A549 (cell line): Measurements from ENCODE around the gene WBP1L. TPM values are rescaled to one million over a fixed set of nuclear protein-coding genes. Genes with fewer than 3 reads are reported as not detected.

Experiments
- ATAC-seq, 2 experiments: fragments of 200-7000 bp in 1 of 2; fragments of >200 bp in 1 of 2; cut with Nextera tagmentation in 1 of 2; cut with Tn5 transposase in 1 of 2; 3 replicates each; pipeline versions ENCODE4 v1.8.0 to v1.9.1; 2018 to 2020; ENCODE audit warnings: mild to moderate bottlenecking in 1 of 2, moderate library complexity in 1 of 2
- CTCF ChIA-PET: fragments of 300-600 bp; sonication (Branson Sonifier 250); formaldehyde crosslinking; extraction: SDS; loops from one replicate; lab custom pipeline; 2021; ENCODE audit warnings: antibody characterized with exemption, inconsistent platforms; lab: Yijun Ruan, JAX
- POLR2A ChIA-PET: fragments of 350-600 bp; formaldehyde crosslinking; extraction: SDS; loops from one replicate; lab custom pipeline; 2021; ENCODE audit warnings: antibody characterized with exemption, inconsistent platforms; lab: Yijun Ruan, JAX
- DNase-seq, 2 experiments: peaks; one replicate each; pipeline versions ENCODE4 v3.0.0 to v3.0.0-alpha.2; 2011 to 2016; ENCODE audit warnings: low read depth in 1 of 2, low spot score in 1 of 2
- FAIRE-seq: peaks from 2 replicates; lab custom pipeline; 2011; peaks lifted over from hg19 to GRCh38; lab: Jason Lieb, UNC
- H3K27ac ChIP-seq, 2 experiments: fragments of >200 bp; sonication (Bioruptor Twin); formaldehyde crosslinking; 3 replicates each; pipeline ENCODE4 v1.5.1; 2016 to 2017
- H3K4me1 ChIP-seq: fragments of >200 bp; sonication (Bioruptor Twin); formaldehyde crosslinking; 3 replicates; pipeline ENCODE4 v1.6.1; 2016
- H3K4me2 ChIP-seq: fragments of >200 bp; sonication (Bioruptor Twin); formaldehyde crosslinking; 3 replicates; pipeline ENCODE4 v1.6.1; 2016
- H3K4me3 ChIP-seq: fragments of >200 bp; sonication (Bioruptor Twin); formaldehyde crosslinking; 3 replicates; pipeline ENCODE4 v1.5.1; 2016
- H3K9me3 ChIP-seq: fragments of >200 bp; sonication (Bioruptor Twin); formaldehyde crosslinking; 3 replicates; pipeline ENCODE4 v1.6.1; 2016
- ATOH8 ChIP-seq: fragments of 250-450 bp; sonication (Bioruptor Pico); IDR thresholded peaks from 2 replicates; pipeline ENCODE4 v1.5.0; 2020; ENCODE audit warnings: low read depth, mild to moderate bottlenecking, moderate library complexity
- CBX2 ChIP-seq: fragments of 200-600 bp; sonication (generic); IDR thresholded peaks from 2 replicates; pipeline ENCODE4 v1.6.1; 2016; ENCODE audit warnings: low read depth, mild to moderate bottlenecking, borderline replicate concordance
- EHMT2 ChIP-seq: fragments of 200-600 bp; sonication (generic); IDR thresholded peaks from 2 replicates; pipeline ENCODE4 v1.6.1; 2016; ENCODE audit warnings: antibody characterized with exemption, low read depth, mild to moderate bottlenecking, moderate library complexity
- GATA3 ChIP-seq: IDR thresholded peaks from 2 replicates; pipeline ENCODE4 v1.6.1; 2012; ENCODE audit warnings: borderline replicate concordance
- HMGXB4 ChIP-seq: fragments of 250-450 bp; sonication (Bioruptor Pico); IDR thresholded peaks from 2 replicates; pipeline ENCODE4 v1.5.0; 2021; ENCODE audit warnings: mild to moderate bottlenecking, moderate library complexity, borderline replicate concordance
- HOXA7 ChIP-seq: fragments of 250-450 bp; sonication (Bioruptor Pico); IDR thresholded peaks from 2 replicates; pipeline ENCODE4 v1.5.0; 2020; ENCODE audit warnings: mild to moderate bottlenecking, moderate library complexity
- HOXB13 ChIP-seq: fragments of 250-450 bp; sonication (Bioruptor Pico); IDR thresholded peaks from 2 replicates; pipeline ENCODE4 v1.5.0; 2020; ENCODE audit warnings: low read depth, mild to moderate bottlenecking, moderate library complexity
- PBX3 ChIP-seq: IDR thresholded peaks from 2 replicates; pipeline ENCODE4 v1.6.1; 2012
- PHF8 ChIP-seq: fragments of 200-600 bp; sonication (generic); IDR thresholded peaks from 2 replicates; pipeline ENCODE4 v1.6.1; 2016; ENCODE audit warnings: low read depth, mild to moderate bottlenecking, antibody characterized with exemption, moderate library complexity, borderline replicate concordance
- POLR2AphosphoS2 ChIP-seq: conservative IDR thresholded peaks from 2 replicates; pipeline ENCODE4 v1.6.1; 2012; ENCODE audit warnings: low read length, improper control_type of control experiment, inconsistent platforms
- RARB ChIP-seq: fragments of 250-450 bp; sonication (Bioruptor Pico); IDR thresholded peaks from 2 replicates; pipeline ENCODE4 v1.8.0; 2021; ENCODE audit warnings: mild to moderate bottlenecking, moderate library complexity
- RCOR1 ChIP-seq: fragments of 150-350 bp; IDR thresholded peaks from 2 replicates; pipeline ENCODE4 v1.6.1; 2014; ENCODE audit warnings: antibody characterized with exemption, low read length, low read depth
- RNF2 ChIP-seq: fragments of 200-600 bp; sonication (generic); IDR thresholded peaks from 2 replicates; pipeline ENCODE4 v1.6.1; 2016; ENCODE audit warnings: low read depth, mild to moderate bottlenecking, antibody characterized with exemption, moderate library complexity, borderline replicate concordance
- TFCP2L1 ChIP-seq: fragments of 250-450 bp; sonication (Bioruptor Pico); IDR thresholded peaks from 2 replicates; pipeline ENCODE4 v1.5.0; 2021; ENCODE audit warnings: mild to moderate bottlenecking
- USF2 ChIP-seq: fragments of 450-650 bp; IDR thresholded peaks from 2 replicates; pipeline ENCODE4 v1.6.1; 2014; ENCODE audit warnings: antibody characterized with exemption
- ZC3H11A ChIP-seq: fragments of 450-650 bp; IDR thresholded peaks from 2 replicates; pipeline ENCODE4 v1.6.1; 2014; ENCODE audit warnings: antibody characterized with exemption, mild to moderate bottlenecking
- ZSCAN20 ChIP-seq: fragments of 250-450 bp; sonication (Bioruptor Pico); IDR thresholded peaks from 2 replicates; pipeline ENCODE4 v1.8.0; 2022; ENCODE audit warnings: mild to moderate bottlenecking, moderate library complexity
- WGBS: methylation state at CpG from one replicate; pipeline ENCODE4 v1.1.6; 2017; ENCODE audit errors: missing lambda C conversion rate; 5-methylcytosine and 5-hydroxymethylcytosine counted together
- polyA plus RNA-seq, 4 experiments: library from polyadenylated mRNA; depleted of rRNA in 3 of 4; stranded (reverse); fragments of >200 nt; fragmentation: RNase III in 1 of 4; extraction: RNeasy Plus Mini Kit Qiagen cat#74134 plus additional on column Dnase treatment in 1 of 4; gene quantifications; 2 replicates in 3 of 4; 3 replicates in 1 of 4; pipeline ENCODE4 v1.2.3, GENCODE V29; 2011 to 2017

WBP1L gene
- polyA plus RNA-seq, 2 of the 4 experiments (the other 2 are of a cell fraction), result 19.8 to 23.5 TPM

- FAIRE-seq, result no peak
- Histone ChIP-seq H3K4me3 (no peak overlapping the region), H3K4me2 (no peak overlapping the region), H3K27ac (no peak overlapping the region), H3K4me1 (no peaks in the 10 kb centered on the region)
- ATAC-seq, result no peak
- no peak for DNase-seq
- CTCF ChIA-PET, result interaction anchor here (1.1 kb wide), 2 partner anchors 25 to 163 kb away, joined by 3 read pairs; no protein-coding TSS in a partner anchor
- no peak for TF ChIP-seq ATOH8
- TF ChIP-seq HOXB13 (CRISPR knock-in tag), result no peak
- no peak for TF ChIP-seq USF2
- no peak for TF ChIP-seq GATA3
- no peak for TF ChIP-seq POLR2AphosphoS2
- TF ChIP-seq RCOR1, result no peak
- TF ChIP-seq PBX3, result no peak
- TF ChIP-seq ZC3H11A, result no peak
- no peak for TF ChIP-seq HMGXB4 (CRISPR knock-in tag)
- TF ChIP-seq ZSCAN20 (CRISPR knock-in tag), result no peak
- no peak for TF ChIP-seq RNF2
- no peak for TF ChIP-seq TFCP2L1 (CRISPR knock-in tag)
- TF ChIP-seq, all 56 proteins: peak for 0
- POLR2A ChIA-PET, result no interaction called here
- no peaks in the 10 kb centered on the region for H3K9me3 ChIP-seq
Observed at GRCh38 chr10:102738692-102739121, 5.0 kb upstream of the WBP1L start.

GRCh38 chr10:102740229-102740628 lies 3.5 kb upstream of the WBP1L start:
- TF ChIP-seq RNF2 (no peak), RARB (no peak), HMGXB4 (CRISPR knock-in tag) (no peak), EHMT2 (no peak), PHF8 (no peak), HOXA7 (CRISPR knock-in tag) (no peak), TFCP2L1 (CRISPR knock-in tag) (no peak), CBX2 (no peak)
- TF ChIP-seq, all 56 proteins: peak for 0
- 97% methylated on average over 2 of the region's 2 CpGs for WGBS
- FAIRE-seq, result no peak
- H3K4me2 ChIP-seq, result no peak overlapping the region
- ChIA-PET CTCF (interaction anchor here (0.9 to 1.2 kb wide), 2 partner anchors 8 to 10 kb away, joined by 3 to 4 read pairs; no protein-coding TSS in a partner anchor), POLR2A (interaction anchor here (0.6 kb wide), 1 partner anchor 204 kb away, joined by 4 read pairs; no protein-coding TSS in a partner anchor)
- DNase-seq, result no peak
- H3K4me1 ChIP-seq, result peaks cover 7% of the 10 kb centered on the region; the same call in 1 of the 3 replicates
- no peak overlapping the region for H3K27ac ChIP-seq
- no peak for ATAC-seq
- H3K4me3 ChIP-seq, result no peak overlapping the region
- H3K9me3 ChIP-seq, result no peaks in the 10 kb centered on the region
